SK-N-SH (cell line): Measurements from ENCODE around the gene KCNJ9. TPM values are rescaled to one million over a fixed set of nuclear protein-coding genes. Genes with fewer than 3 reads are reported as not detected.

Experiments
- CTCF ChIA-PET: fragments of 300-600, 350-600 bp; formaldehyde crosslinking; extraction: SDS; loops from one replicate; lab custom pipeline; 2021; lab: Yijun Ruan, JAX
- POLR2A ChIA-PET: fragments of 350-600 bp; sonication (Branson Sonifier 250); formaldehyde crosslinking; extraction: SDS; loops from one replicate; lab custom pipeline; 2020; ENCODE audit warnings: antibody characterized with exemption, inconsistent platforms; lab: Yijun Ruan, JAX
- DNase-seq: peaks from one replicate; pipeline ENCODE4 v3.0.0; 2012
- H2AFZ ChIP-seq: fragments of 200-600 bp; sonication (generic); 2 replicates; pipeline ENCODE4 v1.8.1; 2016; ENCODE audit warnings: antibody characterized with exemption, mild to moderate bottlenecking, low read depth
- H3F3A ChIP-seq: fragments of 200-600 bp; sonication (generic); replicated peaks from 2 replicates; pipeline ENCODE3; 2016; ENCODE audit warnings: antibody characterized with exemption, mild to moderate bottlenecking; ENCODE audit not compliant: insufficient read depth
- H3K27ac ChIP-seq, 2 experiments: fragments of 200-500 bp in 1 of 2; fragments of 200-600 bp in 1 of 2; sonication (Bioruptor generic) in 1 of 2; sonication (generic), shearing (Covaris generic) in 1 of 2; 2 replicates each; pipeline versions ENCODE4 v1.5.1 to v1.6.1; 2014 to 2016; ENCODE audit warnings: low read depth in 2 of 2, inconsistent platforms in 1 of 2, low read length in 1 of 2, mild to moderate bottlenecking in 1 of 2, mixed read lengths in 1 of 2
- H3K27me3 ChIP-seq: fragments of 200-600 bp; sonication (generic), shearing (Covaris generic); 2 replicates; pipeline ENCODE4 v1.6.1; 2016; ENCODE audit warnings: mixed run types; ENCODE audit not compliant: insufficient read depth
- H3K36me3 ChIP-seq, 2 experiments: fragments of 200-500 bp in 1 of 2; fragments of 200-600 bp in 1 of 2; sonication (Bioruptor generic) in 1 of 2; sonication (generic) in 1 of 2; replicated peaks in 1 of 2; 2 replicates each; pipeline versions ENCODE3 to v1.5.1; 2014 to 2016; ENCODE audit warnings: low read length in 1 of 2, mild to moderate bottlenecking in 1 of 2; ENCODE audit not compliant: insufficient read depth in 2 of 2, control insufficient read depth in 1 of 2
- H3K4me1 ChIP-seq, 2 experiments: fragments of 200-500 bp in 1 of 2; fragments of 200-600 bp in 1 of 2; sonication (Bioruptor generic) in 1 of 2; sonication (generic), shearing (Covaris generic) in 1 of 2; 2 replicates each; pipeline versions ENCODE4 v1.5.1 to v1.6.1; 2014 to 2016; ENCODE audit warnings: low read depth in 1 of 2, low read length in 1 of 2, mixed run types in 1 of 2; ENCODE audit not compliant: insufficient read depth in 2 of 2, control insufficient read depth in 1 of 2
- H3K4me2 ChIP-seq: fragments of 200-600 bp; sonication (generic), shearing (Covaris generic); 2 replicates; pipeline ENCODE4 v1.6.1; 2017; ENCODE audit warnings: mixed run types
- H3K4me3 ChIP-seq, 2 experiments: fragments of 200-500 bp in 1 of 2; fragments of 200-600 bp in 1 of 2; sonication (Bioruptor generic) in 1 of 2; sonication (generic), shearing (Covaris generic) in 1 of 2; 2 replicates each; pipeline versions ENCODE4 v1.5.1 to v1.8.1; 2014 to 2016; ENCODE audit warnings: low read depth in 2 of 2, inconsistent platforms in 1 of 2, low read length in 1 of 2, mild to moderate bottlenecking in 1 of 2, mixed read lengths in 1 of 2, moderate library complexity in 1 of 2
- H3K79me2 ChIP-seq: fragments of 200-600 bp; sonication (generic); 2 replicates; pipeline ENCODE4 v1.8.1; 2017; ENCODE audit warnings: mild to moderate bottlenecking; ENCODE audit not compliant: insufficient read depth
- H3K9ac ChIP-seq: fragments of 200-600 bp; sonication (generic); 2 replicates; pipeline ENCODE4 v1.6.1; 2017; ENCODE audit warnings: mixed run types
- H3K9me2 ChIP-seq: fragments of 200-600 bp; sonication (generic); 2 replicates; pipeline ENCODE4 v1.6.1; 2017; ENCODE audit warnings: mixed run types
- H3K9me3 ChIP-seq: fragments of 200-600 bp; sonication (generic); 2 replicates; pipeline ENCODE4 v1.6.1; 2017; ENCODE audit warnings: mixed run types, mild to moderate bottlenecking, moderate library complexity
- H4K20me1 ChIP-seq: fragments of 200-600 bp; sonication (generic); 2 replicates; pipeline ENCODE4 v1.6.1; 2017; ENCODE audit warnings: mild to moderate bottlenecking, mixed run types; ENCODE audit not compliant: insufficient read depth
- CTCF ChIP-seq: fragments of 200-600 bp; sonication (generic); IDR thresholded peaks from 2 replicates; pipeline ENCODE4 v1.6.1; 2017; ENCODE audit warnings: antibody characterized with exemption, mild to moderate bottlenecking, moderate library complexity
- GABPA ChIP-seq: IDR thresholded peaks from 2 replicates; pipeline ENCODE4 v1.4.0; 2012; ENCODE audit warnings: low read depth, mild to moderate bottlenecking
- GATA2 ChIP-seq: sonication (generic); formaldehyde crosslinking; IDR thresholded peaks from 2 replicates; pipeline ENCODE4 v1.5.0; 2020; ENCODE audit warnings: mild to moderate bottlenecking, missing genetic modification reagents
- IRF3 ChIP-seq: fragments of 150-350 bp; IDR thresholded peaks from 2 replicates; pipeline ENCODE4 v1.6.1; 2016; ENCODE audit warnings: mild to moderate bottlenecking, low read depth, low read length
- JUND ChIP-seq: IDR thresholded peaks from 2 replicates; pipeline ENCODE4 v1.4.0; 2012
- MXI1 ChIP-seq: IDR thresholded peaks from 2 replicates; pipeline ENCODE4 v1.6.1; 2012; ENCODE audit warnings: mild to moderate bottlenecking, low read depth, low read length, improper control_type of control experiment
- RCOR1 ChIP-seq: fragments of 150-350 bp; IDR thresholded peaks from 2 replicates; pipeline ENCODE4 v1.6.1; 2017; ENCODE audit warnings: antibody characterized with exemption, low read length
- RFX5 ChIP-seq: IDR thresholded peaks from 2 replicates; pipeline ENCODE4 v1.6.1; 2012; ENCODE audit warnings: mild to moderate bottlenecking, improper control_type of control experiment, low read length
- RXRA ChIP-seq: IDR thresholded peaks from 2 replicates; pipeline ENCODE4 v1.4.0; 2012; ENCODE audit warnings: low read depth, mild to moderate bottlenecking, borderline replicate concordance
- SIN3A ChIP-seq: IDR thresholded peaks from 2 replicates; pipeline ENCODE4 v1.6.1; 2012; ENCODE audit warnings: low read depth, mild to moderate bottlenecking, low read length, moderate library complexity, borderline replicate concordance
- TEAD4 ChIP-seq: IDR thresholded peaks from 2 replicates; pipeline ENCODE4 v1.4.0; 2012; ENCODE audit warnings: mild to moderate bottlenecking, borderline replicate concordance; ENCODE audit not compliant: insufficient read depth
- ZBTB33 ChIP-seq: IDR thresholded peaks from 2 replicates; pipeline ENCODE4 v1.4.0; 2012; ENCODE audit warnings: low read depth, borderline replicate concordance
- WGBS: methylation state at CpG from one replicate; pipeline ENCODE4 v1.1.6; 2017; ENCODE audit warnings: low lambda C conversion rate; 5-methylcytosine and 5-hydroxymethylcytosine counted together
- polyA plus RNA-seq, 3 experiments: library from polyadenylated mRNA; depleted of rRNA; stranded (reverse); fragments of >200 nt; gene quantifications; 2 replicates each; pipeline ENCODE4 v1.2.3, GENCODE V29; 2012

KCNJ9 gene
- polyA plus RNA-seq, 1 of the 3 experiments (the other 2 are of a cell fraction), result 0.02 TPM

DNA sequence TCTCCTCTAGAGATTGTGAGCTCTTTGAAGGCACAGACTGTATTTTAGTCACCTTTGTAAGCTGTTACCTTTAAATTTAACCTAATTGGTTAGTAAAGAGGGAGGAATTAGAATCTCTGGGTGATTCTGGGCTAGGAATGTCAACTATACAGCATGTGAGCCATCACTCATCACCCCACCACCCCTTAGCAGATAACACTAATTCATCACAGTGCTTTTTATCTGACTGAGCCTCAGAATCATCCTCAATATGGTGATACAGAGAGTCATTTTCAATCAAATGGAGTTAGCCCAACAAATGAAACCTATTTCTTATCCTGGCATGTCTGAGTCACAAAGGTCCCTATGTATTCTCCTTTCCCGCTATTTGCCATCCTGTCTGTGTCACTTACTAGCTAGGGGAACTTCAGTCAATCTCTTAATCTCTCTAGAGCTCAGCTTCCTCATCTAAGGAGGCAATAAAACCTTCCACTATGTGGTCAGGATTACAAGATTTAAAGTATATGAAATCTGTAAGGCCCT is 24.6 kb upstream of the KCNJ9 start:
- no peaks in the 10 kb centered on the region for H4K20me1 ChIP-seq
- peaks cover 74% of the 10 kb centered on the region for H3K27me3 ChIP-seq
- WGBS, result 13% methylated on average over 1 of the region's 1 CpG
- ChIA-PET CTCF (interaction anchor here (0.8 to 9.8 kb wide), 5 partner anchors 10 to 28 kb away, joined by 3 to 76 read pairs (median 8); partner anchors contain the start of gene KCNJ9), POLR2A (no interaction called here)
- no peaks in the 10 kb centered on the region for H3K36me3 ChIP-seq
- no peaks in the 10 kb centered on the region for H3F3A ChIP-seq
- peaks cover 0 to 7% of the 10 kb centered on the region in 2 experiments; a peak in 1 of 4 replicates for H3K4me1 ChIP-seq
- no peak overlapping the region for H3K4me2 ChIP-seq
- H2AFZ ChIP-seq, result no peak overlapping the region
- TF ChIP-seq GATA2 (CRISPR knock-in tag), result no peak
- TF ChIP-seq MXI1, result no peak
- TF ChIP-seq JUND, result no peak
- no peak for TF ChIP-seq ZBTB33
- TF ChIP-seq SIN3A, result no peak
- TF ChIP-seq, all 33 proteins: peak for 0
- Histone ChIP-seq H3K79me2 (no peaks in the 10 kb centered on the region), H3K9me3 (no peaks in the 10 kb centered on the region), H3K4me3 (no peak overlapping the region), H3K9ac (no peak overlapping the region), H3K9me2 (no peaks in the 10 kb centered on the region), H3K27ac (no peak overlapping the region)
- DNase-seq, result no peak

GRCh38 chr1:160058087-160058486 is 23.3 kb upstream of the KCNJ9 start:
- ChIA-PET CTCF (interaction anchor here (1.1 to 9.8 kb wide), 6 partner anchors 8 to 233 kb away, joined by 3 to 76 read pairs (median 13); partner anchors contain the start of gene KCNJ9), POLR2A (no interaction called here)
- peaks cover 70% of the 10 kb centered on the region for H3K27me3 ChIP-seq
- H3K4me3 ChIP-seq, result no peak overlapping the region
- H3K27ac ChIP-seq, result no peak overlapping the region
- H2AFZ ChIP-seq, result no peak overlapping the region
- peaks cover 0 to 9% of the 10 kb centered on the region in 2 experiments; a peak in 1 of 4 replicates for H3K4me1 ChIP-seq
- no peaks in the 10 kb centered on the region for H3K36me3 ChIP-seq
- DNase-seq, result no peak
- H3K9ac ChIP-seq, result no peak overlapping the region
- no peaks in the 10 kb centered on the region for H4K20me1 ChIP-seq
- no peaks in the 10 kb centered on the region for H3K79me2 ChIP-seq
- H3F3A ChIP-seq, result no peaks in the 10 kb centered on the region
- no peaks in the 10 kb centered on the region for H3K9me3 ChIP-seq
- TF ChIP-seq RXRA (no peak), IRF3 (no peak), GABPA (no peak), RFX5 (no peak), RCOR1 (no peak), TEAD4 (no peak), CTCF (peak; percentile 19; the same call in 1 of the 2 replicates)
- 42% methylated on average over 2 of the region's 2 CpGs for WGBS
- H3K9me2 ChIP-seq, result no peaks in the 10 kb centered on the region
- H3K4me2 ChIP-seq, result no peak overlapping the region
